CD14-positive monocyte (primary cell): ENCODE measurements around the gene CHD2. TPM values are rescaled to one million over a fixed set of nuclear protein-coding genes. Genes with fewer than 3 reads are reported as not detected.

Experiments used
- DNase-seq, 3 donors: peaks; one replicate each; pipeline ENCODE4 v3.0.0-alpha.2; 2011 to 2022
- H2AFZ ChIP-seq: 2 replicates; pipeline ENCODE4 v1.6.0; 2012; ENCODE audit warnings: mild to moderate bottlenecking, low read depth, low read length, inconsistent platforms; ENCODE audit not compliant: insufficient read depth, poor library complexity, severe bottlenecking
- H3K27ac ChIP-seq, 2 donors: 1 replicate in 1 of 2; 2 replicates in 1 of 2; pipeline ENCODE4 v1.5.1; 2012 to 2013; ENCODE audit warnings: low read length in 2 of 2, control low read depth in 1 of 2, inconsistent platforms in 1 of 2, low read depth in 1 of 2, mild to moderate bottlenecking in 1 of 2
- H3K27me3 ChIP-seq, 2 donors: one replicate each; pipeline versions ENCODE4 v1.6.0 to v1.6.1; 2011 to 2013; ENCODE audit warnings: low read length in 2 of 2; ENCODE audit not compliant: control insufficient read depth in 2 of 2, insufficient read depth in 2 of 2
- H3K36me3 ChIP-seq, 2 donors: replicated peaks in 1 of 2; 1 replicate in 1 of 2; 2 replicates in 1 of 2; pipeline versions ENCODE4 v1.5.1 to v1.6.1; 2012 to 2013; ENCODE audit warnings: low read length in 2 of 2, control low read depth in 1 of 2, inconsistent platforms in 1 of 2, mild to moderate bottlenecking in 1 of 2; ENCODE audit not compliant: insufficient read depth in 2 of 2, control insufficient read depth in 1 of 2
- H3K4me1 ChIP-seq, 2 donors: 1 replicate in 1 of 2; 2 replicates in 1 of 2; pipeline versions ENCODE4 v1.5.1 to v1.6.1; 2012 to 2013; ENCODE audit warnings: low read length in 2 of 2, control low read depth in 1 of 2, inconsistent platforms in 1 of 2, mild to moderate bottlenecking in 1 of 2, moderate library complexity in 1 of 2; ENCODE audit not compliant: insufficient read depth in 2 of 2, control insufficient read depth in 1 of 2
- H3K4me2 ChIP-seq: replicated peaks from 2 replicates; pipeline ENCODE3; 2012; ENCODE audit warnings: low read length, moderate library complexity, mild to moderate bottlenecking; ENCODE audit not compliant: poor library complexity, severe bottlenecking; ENCODE audit errors: extremely low read depth
- H3K4me3 ChIP-seq, 3 experiments: fragments of 200-600 bp in 1 of 3; sonication (generic) in 1 of 3; replicated peaks in 1 of 3; 1 replicate in 2 of 3; 2 replicates in 1 of 3; pipeline ENCODE4 v1.5.1; 2011 to 2013; ENCODE audit warnings: low read length in 3 of 3, mild to moderate bottlenecking in 3 of 3, control low read depth in 2 of 3, low read depth in 2 of 3, inconsistent platforms in 1 of 3, moderate library complexity in 1 of 3
- H3K79me2 ChIP-seq: 2 replicates; pipeline ENCODE4 v1.6.0; 2012; ENCODE audit warnings: mild to moderate bottlenecking, control low read depth, inconsistent platforms, low read length, moderate library complexity; ENCODE audit not compliant: insufficient read depth
- H3K9ac ChIP-seq: 2 replicates; pipeline ENCODE4 v1.6.0; 2017; ENCODE audit warnings: low read length, mild to moderate bottlenecking; ENCODE audit not compliant: insufficient read depth, poor library complexity, severe bottlenecking
- H3K9me3 ChIP-seq, 2 donors: replicated peaks in 1 of 2; 1 replicate in 1 of 2; 2 replicates in 1 of 2; pipeline versions ENCODE4 v1.5.1 to v1.6.1; 2012 to 2013; ENCODE audit warnings: low read length in 2 of 2, control low read depth in 1 of 2; ENCODE audit not compliant: control insufficient read depth in 1 of 2, insufficient read depth in 1 of 2
- H4K20me1 ChIP-seq: 2 replicates; pipeline ENCODE4 v1.6.0; 2012; ENCODE audit warnings: mild to moderate bottlenecking, low read length, control low read depth, moderate library complexity; ENCODE audit not compliant: insufficient read depth
- H3K27ac Mint-ChIP-seq, 7 donors: one replicate each; pipeline ENCODE4 v1.8.0; 2020; ENCODE audit warnings: mild to moderate bottlenecking in 7 of 7, mixed read lengths in 7 of 7, moderate library complexity in 6 of 7, inconsistent platforms in 2 of 7
- H3K27me3 Mint-ChIP-seq, 3 donors: one replicate each; pipeline ENCODE4 v1.8.0; 2021 to 2022; ENCODE audit warnings: low read depth in 3 of 3, mild to moderate bottlenecking in 3 of 3, mixed read lengths in 3 of 3, moderate library complexity in 3 of 3, inconsistent platforms in 1 of 3
- H3K36me3 Mint-ChIP-seq, 2 donors: one replicate each; pipeline ENCODE4 v1.8.0; 2020; ENCODE audit warnings: mixed read lengths in 2 of 2, inconsistent platforms in 1 of 2, mild to moderate bottlenecking in 1 of 2
- H3K4me1 Mint-ChIP-seq: one replicate; pipeline ENCODE4 v1.8.0; 2020; ENCODE audit warnings: mild to moderate bottlenecking, mixed read lengths
- H3K4me3 Mint-ChIP-seq, 2 donors: one replicate each; pipeline ENCODE4 v1.8.0; 2020; ENCODE audit warnings: mild to moderate bottlenecking in 2 of 2, mixed read lengths in 2 of 2, moderate library complexity in 1 of 2
- H3K9me3 Mint-ChIP-seq, 7 donors: one replicate each; pipeline ENCODE4 v1.8.0; 2020 to 2022; ENCODE audit warnings: mixed read lengths in 7 of 7, mild to moderate bottlenecking in 6 of 7, moderate library complexity in 6 of 7, inconsistent platforms in 2 of 7
- CTCF ChIP-seq: fragments of 200-600 bp; IDR thresholded peaks from one replicate; pipeline ENCODE4 v1.8.0; 2022; ENCODE audit warnings: antibody characterized with exemption, mild to moderate bottlenecking
- WGBS: methylation state at CpG from one replicate; pipeline ENCODE4 v1.1.5; 2013; ENCODE audit warnings: missing lambda C conversion rate; ENCODE audit not compliant: insufficient coverage; 5-methylcytosine and 5-hydroxymethylcytosine counted together
- intact Hi-C, 2 donors: fragments of 100-400 bp; cut with micrococcal nuclease; formaldehyde crosslinking; loops; one replicate each; pipeline versions ENCODE4 v1.15.0 to v1.15.1; 2023
- polyA plus RNA-seq, 3 donors: library from polyadenylated mRNA; depleted of rRNA in 1 of 3; unstranded in 2 of 3; stranded (reverse) in 1 of 3; fragments of 300-500 nt in 2 of 3; fragments of >200 nt in 1 of 3; fragmentation: Illumina TruSeq in 2 of 3; gene quantifications; 1 replicate in 2 of 3; 2 replicates in 1 of 3; pipeline ENCODE4 v1.2.3, GENCODE V29; 2012 to 2021

CHD2 gene
- polyA plus RNA-seq, 3 donors: 9.6 to 61.2 (median 11.4) TPM

- intact Hi-C loops: loop anchor here in 1 of 2 donors (5.0 kb wide), 1 partner anchor 118 kb away; no protein-coding TSS in a partner anchor
- H3K9me3 Mint-ChIP-seq: no peaks in the 10 kb centered on the region
- H3K27ac ChIP-seq: peak overlapping the region; percentile 51 to 79
- no peaks in the 10 kb centered on the region for H3K27me3 ChIP-seq
- no peaks in the 10 kb centered on the region for H3K9me3 ChIP-seq
- WGBS: 95% methylated on average over 4 of the region's 5 CpGs
- H3K27me3 Mint-ChIP-seq: no peaks in the 10 kb centered on the region
- no peak overlapping the region for H2AFZ ChIP-seq
- H3K4me1 ChIP-seq: peaks cover 57 to 79% of the 10 kb centered on the region in 2 donors
- H3K4me3 ChIP-seq: no peak overlapping the region
- H4K20me1 ChIP-seq: peaks cover 40% of the 10 kb centered on the region
- H3K4me3 Mint-ChIP-seq: no peak overlapping the region
- H3K4me1 Mint-ChIP-seq: peaks cover 70% of the 10 kb centered on the region
- peak overlapping the region; percentile 79 to 91 (median 86) for H3K27ac Mint-ChIP-seq
- H3K9ac ChIP-seq: no peak overlapping the region
- peaks cover 100% of the 10 kb centered on the region for H3K79me2 ChIP-seq
- peaks cover 46 to 52% of the 10 kb centered on the region in 2 donors for H3K36me3 Mint-ChIP-seq
- TF ChIP-seq CTCF: no peak
- DNase-seq: no peak
- peaks cover 12 to 38% of the 10 kb centered on the region in 2 donors for H3K36me3 ChIP-seq
- no peak overlapping the region for H3K4me2 ChIP-seq
Measured at GRCh38 chr15:92920595-92921161, 20.6 kb downstream of the CHD2 start.

DNA sequence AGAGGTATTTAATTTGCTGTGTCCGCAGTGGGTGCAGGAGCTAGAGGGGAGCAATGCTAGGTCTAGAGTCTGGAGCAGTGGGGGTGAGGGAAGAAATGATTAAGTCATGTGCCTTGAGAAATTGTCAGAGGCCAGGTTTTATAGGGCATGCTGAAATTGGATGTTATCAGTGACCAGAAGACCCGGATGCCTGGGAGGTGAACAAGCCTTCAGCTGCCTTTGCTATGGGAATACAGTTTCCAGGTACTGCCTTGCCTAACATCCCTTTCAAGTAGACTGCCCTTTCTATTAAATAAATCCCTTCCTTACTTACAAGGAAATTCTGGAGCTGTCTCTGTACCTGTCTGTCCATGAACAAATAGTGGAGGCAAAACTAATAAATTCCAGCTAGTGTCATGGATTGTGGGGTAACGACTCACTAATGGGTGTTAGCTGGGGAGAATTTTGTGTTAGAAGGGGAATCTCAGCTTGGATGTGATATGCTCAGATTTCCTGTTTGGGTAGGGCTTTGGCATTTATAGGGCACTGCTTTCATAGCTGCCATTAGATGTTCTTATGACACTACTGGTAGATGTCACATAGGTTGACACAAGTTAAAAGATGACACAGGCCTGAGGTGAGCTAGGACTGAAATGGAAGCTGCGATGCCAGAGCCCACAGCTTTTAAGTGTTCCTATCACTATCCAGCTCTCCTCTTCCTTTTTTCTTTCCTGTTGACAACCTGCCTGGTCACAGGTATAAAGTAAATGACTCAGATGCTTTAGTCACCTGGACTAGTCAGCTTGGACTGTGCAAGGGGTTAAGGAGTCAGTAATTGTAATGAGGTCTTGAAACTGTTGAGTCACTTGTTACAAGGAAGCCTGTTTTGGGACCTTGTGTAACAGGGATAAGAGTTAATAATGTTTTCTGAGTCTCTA, 21.3 kb downstream of the CHD2 start:
- peaks cover 100% of the 10 kb centered on the region for H3K79me2 ChIP-seq
- intact Hi-C loops: loop anchor here in 1 of 2 donors (2.0 to 5.0 kb wide), 2 partner anchors 39 to 119 kb away; no protein-coding TSS in a partner anchor
- DNase-seq: peak; percentile 30 to 79 (median 61)
- TF ChIP-seq CTCF: no peak
- Mint-ChIP-seq H3K9me3 (no peaks in the 10 kb centered on the region), H3K4me3 (peak overlapping the region; percentile 37 to 72), H3K36me3 (peaks cover 46 to 54% of the 10 kb centered on the region in 2 donors), H3K27ac (peak overlapping the region; percentile 81 to 91 (median 88)), H3K27me3 (no peaks in the 10 kb centered on the region), H3K4me1 (peaks cover 62% of the 10 kb centered on the region)
- H3K9ac ChIP-seq: no peak overlapping the region
- H2AFZ ChIP-seq: no peak overlapping the region
- H3K27me3 ChIP-seq: no peaks in the 10 kb centered on the region
- H3K9me3 ChIP-seq: no peaks in the 10 kb centered on the region
- peak overlapping the region; percentile 56 for H3K4me2 ChIP-seq
- peaks cover 48% of the 10 kb centered on the region for H4K20me1 ChIP-seq
- H3K36me3 ChIP-seq: peaks cover 20 to 38% of the 10 kb centered on the region in 2 donors
- 78% methylated on average over 3 of the region's 4 CpGs for WGBS
- peaks cover 55 to 71% of the 10 kb centered on the region in 2 donors for H3K4me1 ChIP-seq
- H3K4me3 ChIP-seq: peak overlapping the region in 1 of 3 experiments; percentile 42
- H3K27ac ChIP-seq: peak overlapping the region; percentile 51 to 79
